G401.6 (cell line): ENCODE data around the gene KANK4.

Experiments
- FAIRE-seq: peaks from 2 replicates; lab custom pipeline; 2012; peaks lifted over from hg19 to GRCh38; lab: Jason Lieb, UNC

Gene KANK4

GRCh38 chr1:62318756-62319544, at the start of gene KANK4:
KANK4 (minus strand) TSS chr1:62319434; CDS start chr1:62281564, 37,870 bp downstream.
- FAIRE-seq = no peak

DNA sequence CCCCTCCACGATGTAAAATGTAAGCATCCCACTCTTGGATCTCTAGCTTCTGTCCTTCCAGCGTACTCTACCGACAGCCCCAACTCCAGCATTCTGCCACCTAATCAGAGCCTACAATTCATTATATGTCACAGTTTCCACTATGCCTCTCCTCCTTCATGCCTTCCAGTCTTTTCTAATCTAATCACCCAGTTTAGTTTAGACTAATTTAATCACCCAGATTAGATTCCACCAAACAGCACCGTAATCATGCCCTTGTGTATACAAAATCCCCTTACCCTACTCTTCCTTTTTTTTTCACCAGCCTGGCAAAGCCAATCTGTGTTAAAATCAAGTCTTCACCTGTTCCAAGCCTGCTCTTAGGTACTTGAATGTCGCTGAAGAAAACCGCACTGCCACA, 49.8 kb upstream of the KANK4 start:
- no peak for FAIRE-seq

DNA sequence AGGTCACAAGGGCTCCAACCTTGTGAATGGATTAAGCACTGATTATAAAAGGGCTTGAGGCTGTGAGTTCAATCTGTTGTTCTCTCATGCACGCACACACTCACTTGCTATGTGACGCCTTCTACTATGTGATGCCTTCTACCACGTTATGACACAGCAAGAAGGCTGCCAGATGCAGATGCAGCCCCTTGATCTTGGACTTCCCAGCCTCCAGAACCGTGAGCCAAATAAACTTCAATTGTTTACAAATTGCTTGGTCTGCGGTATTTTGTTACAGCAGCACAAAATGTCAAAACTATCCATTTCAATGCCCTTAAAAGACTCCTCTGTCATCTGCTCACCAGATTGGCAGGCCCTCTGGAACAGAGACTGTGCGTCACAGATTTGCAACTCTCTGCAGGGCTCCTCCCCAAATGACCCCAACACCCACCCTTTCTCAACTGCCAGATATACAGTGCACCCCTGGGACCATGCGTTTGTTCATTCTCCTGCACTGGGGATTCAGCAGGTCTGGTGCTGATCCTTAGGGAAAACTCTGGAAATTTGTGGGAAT, 47.8 kb upstream of the KANK4 start:
- no peak for FAIRE-seq

DNA sequence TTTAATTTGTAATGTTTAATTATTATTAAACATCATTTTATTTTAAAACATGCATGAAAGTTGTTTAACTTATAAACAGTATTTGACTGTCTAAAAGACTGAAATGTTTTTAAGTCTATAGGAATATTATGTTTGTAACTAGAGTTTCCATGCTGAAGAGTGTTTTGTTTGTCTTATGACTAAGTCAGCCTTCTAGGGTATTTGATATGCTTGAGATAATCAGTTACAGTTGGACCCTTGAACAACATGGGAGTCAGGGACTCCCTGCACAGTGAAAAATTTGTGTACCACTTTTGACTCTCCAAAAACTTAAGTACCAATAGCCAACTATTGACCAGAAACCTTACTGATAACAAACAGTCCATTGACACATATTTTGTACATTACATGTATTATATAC, 45.5 kb upstream of the KANK4 start:
- no peak for FAIRE-seq

- no peak for FAIRE-seq
Observed at GRCh38 chr1:62362926-62363325, 43.7 kb upstream of the KANK4 start.

DNA sequence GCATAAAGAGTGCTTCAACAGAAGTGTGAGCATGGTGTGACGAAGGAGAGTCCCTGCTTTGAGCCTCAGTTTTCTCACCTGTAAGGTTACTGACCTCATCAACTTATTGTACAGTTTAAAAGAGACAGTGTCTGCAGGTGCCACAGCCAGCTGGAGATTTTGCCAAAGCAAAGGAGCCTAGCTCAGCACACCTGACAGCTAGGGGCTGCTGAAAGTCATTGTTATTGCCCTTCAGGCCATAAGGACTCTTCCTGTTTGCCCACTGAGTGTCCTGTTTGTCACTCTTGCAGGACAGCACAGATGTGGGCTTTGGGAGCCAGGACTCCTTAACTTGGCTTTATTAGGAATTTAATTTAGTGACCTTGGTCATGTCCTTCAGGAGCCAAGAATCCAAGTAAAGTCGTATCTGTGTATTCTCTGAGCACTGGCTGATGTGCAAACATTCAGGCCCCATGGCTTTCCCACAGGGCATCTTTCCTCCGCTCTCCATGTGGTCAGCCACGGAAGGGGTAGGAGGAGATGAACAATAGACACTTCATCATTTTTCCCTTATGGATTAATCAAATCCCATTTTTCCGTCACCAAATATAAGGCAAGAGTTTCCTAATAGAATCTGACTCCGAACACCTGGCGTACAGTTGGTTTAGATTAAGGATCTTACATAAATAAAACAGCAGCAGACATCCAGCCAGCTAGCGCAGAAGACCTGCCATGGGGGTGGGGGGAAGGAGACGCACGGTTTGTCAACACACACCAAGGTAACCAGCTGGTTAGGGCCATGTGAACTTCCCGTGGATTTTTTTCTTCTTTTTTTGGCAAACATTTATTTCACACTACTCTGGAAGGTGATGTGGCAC, 43.1 kb upstream of the KANK4 start:
- FAIRE-seq = no peak

- no peak for FAIRE-seq
Observed at GRCh38 chr1:62361431-62361830, 42.2 kb upstream of the KANK4 start.

GRCh38 chr1:62358665-62359373, 39.6 kb upstream of the KANK4 start:
- FAIRE-seq = no peak

DNA sequence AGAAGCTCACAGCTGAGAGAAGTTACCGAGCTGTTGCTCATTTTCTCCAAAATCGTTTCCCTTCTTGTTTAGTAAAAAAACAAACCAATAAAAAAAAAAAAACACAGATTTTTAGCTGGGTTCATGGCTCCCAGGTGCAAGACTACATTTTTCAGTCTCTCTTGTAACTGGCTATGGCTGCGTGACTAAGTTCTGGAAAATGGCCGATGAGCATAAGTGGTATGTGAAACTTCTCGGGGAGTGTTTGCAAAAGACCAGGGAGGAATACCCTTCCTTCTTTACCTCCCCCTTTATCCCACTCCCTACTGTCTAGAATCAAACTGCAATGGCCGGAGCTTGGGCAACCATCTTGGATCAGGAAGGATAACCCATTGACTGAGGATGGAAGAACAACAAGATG, 38.7 kb upstream of the KANK4 start:
- FAIRE-seq = no peak

GRCh38 chr1:62356257-62356835, 37.1 kb upstream of the KANK4 start:
- no peak for FAIRE-seq

DNA sequence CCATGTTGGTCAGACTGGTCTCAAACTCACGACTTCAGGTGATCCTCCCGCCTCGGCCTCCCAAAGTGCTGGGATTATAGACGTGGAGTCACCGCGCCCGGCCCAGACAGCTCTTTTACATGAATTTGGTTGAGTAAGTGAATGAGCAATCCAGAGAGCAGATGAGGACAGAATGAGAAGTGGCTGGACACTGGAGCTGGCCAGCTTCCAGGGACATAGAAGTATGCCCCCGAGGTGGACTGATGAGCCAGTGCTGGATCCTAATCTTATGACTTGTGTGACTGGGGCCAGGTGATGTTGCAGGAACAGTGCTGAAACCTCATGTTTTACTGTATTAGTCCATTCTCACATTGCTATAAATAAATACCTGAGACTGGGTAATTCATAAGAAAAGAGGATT, 35.9 kb upstream of the KANK4 start:
- no peak for FAIRE-seq

DNA sequence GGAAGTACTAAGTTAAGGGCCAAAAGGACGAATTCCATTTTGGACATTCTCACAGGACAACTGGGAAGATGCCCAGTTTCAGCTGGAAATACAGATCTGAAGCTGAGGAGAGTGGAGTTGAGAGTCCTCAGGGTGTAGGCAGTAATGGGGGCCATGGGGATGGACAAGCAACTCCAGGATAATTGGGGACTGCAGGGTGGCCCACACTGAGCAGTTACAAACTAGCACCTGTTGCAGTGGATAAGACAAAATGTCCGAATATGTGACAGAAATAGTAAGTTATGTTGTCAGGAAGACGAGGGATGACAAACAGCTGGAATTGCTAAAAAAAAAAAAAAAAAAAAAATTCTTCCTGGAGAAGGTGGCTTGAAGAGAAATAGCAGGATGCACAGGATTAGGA, 34.6 kb upstream of the KANK4 start:
- FAIRE-seq = no peak

DNA sequence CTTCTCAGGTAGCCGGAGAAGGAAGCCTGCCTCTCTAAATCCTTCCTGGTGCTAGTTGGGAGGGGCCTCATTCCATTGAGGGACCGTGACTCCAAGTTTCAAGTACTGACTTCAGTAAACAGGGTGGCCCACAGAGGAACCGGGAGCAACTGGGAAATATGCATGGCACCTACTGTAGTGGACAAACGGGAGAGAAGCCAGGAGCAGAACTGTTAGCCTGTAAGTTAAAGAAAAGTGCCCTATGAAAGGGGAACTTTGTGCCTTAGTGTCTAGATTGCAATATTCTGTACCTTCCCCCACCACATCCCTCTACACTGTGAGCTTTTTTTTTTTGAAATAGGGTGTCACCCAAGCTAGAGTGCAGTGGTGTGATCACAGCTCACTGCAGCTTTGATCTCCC, 33.2 kb upstream of the KANK4 start:
- no peak for FAIRE-seq

- FAIRE-seq = no peak
Observed at GRCh38 chr1:62349470-62350233, 30.4 kb upstream of the KANK4 start.

DNA sequence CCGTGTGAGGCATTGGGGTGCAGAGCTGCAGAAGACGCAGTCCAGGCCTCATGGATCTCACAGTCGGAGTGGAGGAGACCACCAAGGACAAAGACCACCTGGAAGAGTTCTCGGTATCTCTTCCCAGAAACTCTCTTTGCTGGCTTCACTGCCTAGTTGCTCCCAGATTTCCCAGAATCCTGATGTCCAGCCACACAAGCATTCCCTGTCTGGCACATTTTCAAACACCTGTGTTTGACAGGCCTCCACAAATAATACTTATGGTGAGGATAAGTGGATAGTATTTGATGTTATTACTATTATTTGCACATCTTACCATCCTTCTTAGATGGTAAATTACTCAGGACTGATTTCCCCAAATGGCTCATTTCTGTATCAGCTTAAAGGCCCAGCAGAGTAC, 27.7 kb upstream of the KANK4 start:
- FAIRE-seq = no peak

DNA sequence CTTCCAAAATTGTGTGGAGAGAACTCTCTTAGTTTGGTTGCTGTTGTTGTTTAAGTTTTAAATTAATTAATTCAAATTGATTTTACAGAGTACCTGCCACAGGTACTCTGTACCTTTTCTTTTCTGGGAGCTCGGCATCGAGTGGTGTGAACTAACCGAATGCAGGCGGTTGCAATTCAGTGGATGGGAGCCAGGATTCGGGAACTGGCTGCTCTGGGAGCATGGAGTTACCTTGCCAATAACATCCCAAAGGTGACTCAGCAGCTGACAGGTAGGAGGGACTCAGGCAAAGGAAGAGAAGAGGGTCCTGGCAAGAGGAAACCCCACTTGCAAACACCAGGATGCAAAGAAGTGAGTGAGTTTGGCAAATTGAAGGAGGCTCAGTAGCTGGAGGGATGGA, 24.7 kb upstream of the KANK4 start:
- FAIRE-seq = no peak

- no peak for FAIRE-seq
Observed at GRCh38 chr1:62342270-62342669, 23.0 kb upstream of the KANK4 start.

DNA sequence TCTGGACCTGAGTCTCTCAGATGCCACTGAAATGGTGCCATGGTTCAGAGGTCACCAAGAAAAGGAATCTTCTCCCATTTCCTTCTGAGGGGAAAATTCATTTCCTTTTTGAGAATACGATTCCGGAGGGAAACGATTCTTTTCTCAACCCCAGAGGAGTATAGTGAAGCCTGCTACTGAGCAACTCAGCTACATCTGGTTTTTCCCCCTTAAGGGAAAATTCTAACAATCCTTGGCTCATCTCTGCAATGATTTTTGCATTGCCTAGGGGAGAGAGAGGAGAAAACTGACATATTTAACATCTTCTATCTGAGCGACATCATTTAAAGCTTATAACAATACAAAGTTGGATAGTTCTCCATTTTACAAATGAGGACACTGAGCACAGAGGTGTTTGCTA, 22.4 kb upstream of the KANK4 start:
- FAIRE-seq = no peak

DNA sequence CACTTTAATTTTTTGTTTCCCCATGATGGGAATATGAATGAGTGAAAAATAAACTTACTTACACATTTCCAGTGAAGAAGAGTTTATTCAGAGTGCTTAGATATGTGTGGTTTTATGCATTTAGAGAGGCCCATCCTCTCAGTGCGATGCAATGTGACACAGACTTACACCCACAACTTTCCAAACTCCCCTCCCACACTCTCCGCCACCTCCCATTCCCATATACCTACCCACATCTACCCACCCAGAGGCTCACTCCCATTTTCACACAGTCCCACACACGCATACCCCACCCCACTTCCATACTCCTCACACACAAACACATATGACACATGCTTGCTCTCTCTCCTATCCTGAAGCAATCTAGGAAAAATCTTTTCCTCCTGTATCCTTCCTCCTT, 21.9 kb upstream of the KANK4 start:
- no peak for FAIRE-seq

DNA sequence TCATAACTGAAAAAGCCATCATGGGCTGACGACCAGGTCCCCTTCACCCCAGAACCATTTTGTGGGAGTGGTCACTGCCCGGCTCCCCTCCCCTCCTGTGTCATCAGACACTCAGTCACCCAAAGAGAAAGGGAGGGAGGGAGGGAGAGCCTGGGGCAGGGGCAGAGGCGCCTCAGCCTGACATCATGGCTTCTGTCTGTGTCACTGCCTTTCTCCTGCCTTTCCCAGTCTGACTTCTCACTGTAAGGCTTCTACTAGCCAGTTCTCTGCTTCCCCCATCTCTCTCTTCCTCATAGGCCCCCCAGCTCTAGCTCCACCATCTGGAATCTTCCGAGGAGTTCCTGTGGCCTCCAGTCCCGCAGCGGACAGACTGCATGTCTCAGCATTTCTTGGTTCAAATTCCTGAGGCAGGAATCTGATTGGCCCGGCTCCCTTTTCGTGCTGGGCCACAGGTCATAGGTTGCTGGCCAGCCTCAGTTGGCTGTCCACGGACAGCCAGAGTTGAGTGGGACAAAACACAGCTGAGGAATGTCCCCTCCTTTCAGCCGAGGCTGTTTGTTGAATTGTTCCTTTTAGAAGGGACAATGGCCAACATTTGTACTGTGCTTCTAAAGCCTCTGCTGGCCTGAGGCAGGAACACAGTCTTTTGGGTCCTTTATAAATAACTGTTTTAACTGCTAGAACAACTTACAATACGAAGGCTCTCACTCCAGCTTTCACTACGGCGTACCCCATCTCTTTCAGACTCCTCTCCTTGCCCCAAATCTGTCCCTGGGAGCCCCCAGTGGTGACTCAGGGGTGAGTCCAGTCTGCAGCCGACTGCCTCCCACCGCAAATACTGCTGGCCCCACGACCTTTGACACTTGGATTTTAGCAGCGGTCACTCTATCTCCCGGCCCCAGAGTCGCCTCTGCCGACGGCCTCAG, 18.7 kb upstream of the KANK4 start:
- no peak for FAIRE-seq
